Spleen (tissue), 11 donors: ENCODE measurements around the gene ZNF775. TPM values are rescaled to one million over a fixed set of nuclear protein-coding genes. Genes with fewer than 3 reads are reported as not detected.

ENCODE experiments used
- DNase-seq: peaks from one replicate; pipeline ENCODE4 v3.0.0-alpha.2; 2020
- H3K27ac ChIP-seq, 8 donors: fragments of 200-600 bp; sonication (generic) in 7 of 8; 1 replicate in 4 of 8; 2 replicates in 4 of 8; pipeline versions ENCODE4 v1.5.0 to v1.8.0; 2016 to 2021; ENCODE audit warnings: inconsistent platforms in 4 of 8, mild to moderate bottlenecking in 4 of 8, moderate library complexity in 1 of 8
- H3K27me3 ChIP-seq, 7 donors: fragments of 200-600 bp; sonication (generic) in 6 of 7; replicated peaks in 1 of 7; 1 replicate in 4 of 7; 2 replicates in 3 of 7; pipeline versions ENCODE4 v1.5.0 to v1.8.0; 2016 to 2021; ENCODE audit warnings: inconsistent platforms in 3 of 7, mild to moderate bottlenecking in 1 of 7
- H3K36me3 ChIP-seq, 6 donors: fragments of 200-600 bp; sonication (generic) in 5 of 6; 1 replicate in 4 of 6; 2 replicates in 2 of 6; pipeline versions ENCODE4 v1.5.0 to v1.8.0; 2016 to 2021; ENCODE audit warnings: inconsistent platforms in 2 of 6
- H3K4me1 ChIP-seq, 6 donors: fragments of 200-600 bp; sonication (generic) in 5 of 6; 1 replicate in 3 of 6; 2 replicates in 3 of 6; pipeline versions ENCODE4 v1.5.0 to v1.8.0; 2016 to 2021; ENCODE audit warnings: inconsistent platforms in 3 of 6
- H3K4me3 ChIP-seq, 8 donors: fragments of 200-600 bp; sonication (generic) in 7 of 8; 1 replicate in 4 of 8; 2 replicates in 4 of 8; pipeline versions ENCODE4 v1.5.0 to v1.8.0; 2016 to 2021; ENCODE audit warnings: inconsistent platforms in 4 of 8, mild to moderate bottlenecking in 4 of 8, moderate library complexity in 2 of 8
- H3K9me3 ChIP-seq, 8 donors: fragments of 200-600 bp; sonication (generic) in 7 of 8; 1 replicate in 4 of 8; 2 replicates in 4 of 8; pipeline versions ENCODE4 v1.5.0 to v1.8.0; 2016 to 2021; ENCODE audit warnings: inconsistent platforms in 4 of 8
- POLR2A ChIP-seq, 3 donors: fragments of 450-650 bp; IDR thresholded peaks; one replicate each; pipeline ENCODE4 v1.5.1; 2017; ENCODE audit warnings: antibody characterized with exemption in 3 of 3, mild to moderate bottlenecking in 1 of 3
- POLR2AphosphoS5 ChIP-seq, 3 donors: sonication (generic); formaldehyde crosslinking; IDR thresholded peaks; one replicate each; pipeline ENCODE4 v1.5.1; 2017; ENCODE audit warnings: antibody characterized with exemption in 3 of 3
- WGBS, 5 donors: extraction: QIAGEN DNeasy Blood & Tissue Kit in 3 of 5; methylation state at CpG; one replicate each; pipeline versions ENCODE4 v1.1.5 to v1.1.7; 2013 to 2018; 5-methylcytosine and 5-hydroxymethylcytosine counted together
- intact Hi-C: fragments of 100-400 bp; cut with DNase I; formaldehyde crosslinking; loops from one replicate; pipeline ENCODE4 v1.15.0; 2023; ENCODE audit warnings: low total_unique reads
- polyA plus RNA-seq, 3 donors: library from polyadenylated mRNA; stranded (reverse); fragments of 200-250 nt; gene quantifications; one replicate each; pipeline ENCODE4 v1.2.1, GENCODE V29; 2013
- total RNA-seq, 7 donors: library from RNA; depleted of rRNA in 3 of 7; stranded (reverse); fragments of >200 nt in 3 of 7; fragmentation: NEBNext Ultra II Directional in 4 of 7; extraction: Animal tissue kit (Norgen Biotek cat#: 25700) in 4 of 7; gene quantifications; one replicate each; pipeline versions ENCODE4 v1.1.0 to v1.2.1, GENCODE V29; 2016 to 2021
- TF ChIP-seq, protein P1 (sequence below), 11 experiments: fragments of 200-600 bp in 7 of 11; fragments of 450-650 bp in 4 of 11; sonication (generic) in 4 of 11; IDR thresholded peaks in 8 of 11; conservative IDR thresholded peaks in 3 of 11; 1 replicate in 7 of 11; 2 replicates in 4 of 11; pipeline versions ENCODE4 v1.4.0 to v1.8.0; 2016 to 2021; ENCODE audit warnings: antibody characterized with exemption in 11 of 11, inconsistent platforms in 4 of 11, mild to moderate bottlenecking in 1 of 11
- donor health status: healthy with polysubstance abuse.
- donor health status: DM: no; HTN: no; CAD: no; lungs with moderate emphysema.
- donor health status: DM: no; HTN: no; CAD: no.
- donor health status: Bipolar disorder and iron deficiency.
- donor health status: healthy.
- donor health status: DM: no; HTN: no; CAD: no.
- donor health status: DM: yes; HTN: yes; CAD: no.

Gene ZNF775
- total and polyA plus RNA-seq, 10 donors: 2.0 to 5.7 (median 4.2) TPM

DNA sequence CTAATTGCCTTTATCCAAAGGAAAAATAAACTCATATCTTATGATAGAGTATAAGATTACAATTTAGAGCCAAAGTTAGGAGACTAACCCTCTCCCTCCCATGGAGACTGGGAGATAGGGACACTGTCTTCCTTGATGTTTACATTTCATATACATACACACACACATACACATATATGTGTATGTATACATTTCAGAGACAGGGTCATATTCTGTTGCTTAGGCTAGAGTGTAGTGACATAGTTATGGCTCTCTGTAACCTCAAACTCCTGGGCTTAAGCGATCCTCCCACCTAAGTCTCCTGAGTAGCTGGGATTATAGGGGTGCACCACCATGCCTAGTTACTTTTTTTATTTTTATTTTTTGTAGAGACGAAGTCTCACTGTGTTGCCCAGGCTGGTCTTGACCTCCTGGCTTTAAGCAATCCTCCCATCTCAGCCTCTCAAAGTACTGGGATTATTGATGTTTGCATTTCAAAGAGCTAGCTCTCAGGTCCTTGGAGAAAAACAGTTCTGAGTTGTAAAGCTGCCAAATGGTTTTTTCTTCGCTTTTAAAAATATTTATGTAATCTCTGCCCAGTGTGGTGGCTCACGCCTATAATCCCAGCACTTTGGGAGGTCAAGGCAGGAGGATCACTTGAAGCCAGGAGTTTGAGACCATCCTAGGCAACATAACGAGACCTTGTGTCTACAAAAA lies 18.6 kb upstream of the ZNF775 start:
- intact Hi-C loops: no loop called here
- TF ChIP-seq, protein P1, sequence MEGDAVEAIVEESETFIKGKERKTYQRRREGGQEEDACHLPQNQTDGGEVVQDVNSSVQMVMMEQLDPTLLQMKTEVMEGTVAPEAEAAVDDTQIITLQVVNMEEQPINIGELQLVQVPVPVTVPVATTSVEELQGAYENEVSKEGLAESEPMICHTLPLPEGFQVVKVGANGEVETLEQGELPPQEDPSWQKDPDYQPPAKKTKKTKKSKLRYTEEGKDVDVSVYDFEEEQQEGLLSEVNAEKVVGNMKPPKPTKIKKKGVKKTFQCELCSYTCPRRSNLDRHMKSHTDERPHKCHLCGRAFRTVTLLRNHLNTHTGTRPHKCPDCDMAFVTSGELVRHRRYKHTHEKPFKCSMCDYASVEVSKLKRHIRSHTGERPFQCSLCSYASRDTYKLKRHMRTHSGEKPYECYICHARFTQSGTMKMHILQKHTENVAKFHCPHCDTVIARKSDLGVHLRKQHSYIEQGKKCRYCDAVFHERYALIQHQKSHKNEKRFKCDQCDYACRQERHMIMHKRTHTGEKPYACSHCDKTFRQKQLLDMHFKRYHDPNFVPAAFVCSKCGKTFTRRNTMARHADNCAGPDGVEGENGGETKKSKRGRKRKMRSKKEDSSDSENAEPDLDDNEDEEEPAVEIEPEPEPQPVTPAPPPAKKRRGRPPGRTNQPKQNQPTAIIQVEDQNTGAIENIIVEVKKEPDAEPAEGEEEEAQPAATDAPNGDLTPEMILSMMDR (IDR thresholded peaks at IDR 0.05 in 8 of 11, conservative IDR thresholded peaks at IDR 0.05 in 3 of 11): no peak
- TF ChIP-seq POLR2A (IDR thresholded peaks at IDR 0.05): no peak
- TF ChIP-seq POLR2AphosphoS5 (IDR thresholded peaks at IDR 0.05): no peak
- Histone ChIP-seq H3K4me1 (peaks cover 9 to 76% (median 42%) of the 10 kb centered on the region in 6 donors), H3K27me3 (no peaks in the 10 kb centered on the region), H3K4me3 (no peak overlapping the region), H3K36me3 (no peaks in the 10 kb centered on the region), H3K9me3 (no peaks in the 10 kb centered on the region), H3K27ac (no peak overlapping the region)
- DNase-seq: no peak
- WGBS, 5 donors: 80 to 92% (median 90%) methylated on average over 5 of the region's 5 CpGs

DNA sequence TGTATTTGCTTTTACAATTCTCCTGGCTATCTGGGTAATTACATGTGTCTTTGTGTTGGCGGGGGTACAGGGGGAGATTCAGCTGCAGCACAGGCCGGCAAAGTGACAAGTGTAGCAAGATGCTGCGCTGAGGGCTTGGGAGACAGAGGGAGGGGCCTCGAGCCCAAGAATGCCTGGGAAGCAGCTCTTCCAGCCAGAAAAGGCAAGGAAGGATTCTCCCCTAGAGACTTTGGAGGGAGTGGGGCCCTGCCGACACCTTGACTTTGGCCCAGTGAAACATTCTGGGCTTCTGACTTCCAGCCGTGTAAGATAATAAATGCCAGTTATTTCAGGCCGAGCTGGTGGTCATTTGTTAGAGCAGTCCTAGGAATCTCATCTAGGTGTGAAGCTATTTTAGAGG lies 17.7 kb upstream of the ZNF775 start:
- no peaks in the 10 kb centered on the region for H3K9me3 ChIP-seq
- H3K4me3 ChIP-seq: no peak overlapping the region
- H3K36me3 ChIP-seq: no peaks in the 10 kb centered on the region
- H3K27me3 ChIP-seq: no peaks in the 10 kb centered on the region
- H3K27ac ChIP-seq: no peak overlapping the region
- 81 to 89% (median 86%) methylated on average over 7 of the region's 7 CpGs for WGBS, 5 donors
- no peak for DNase-seq
- intact Hi-C loops: no loop called here
- TF ChIP-seq, protein P1 (IDR thresholded peaks at IDR 0.05 in 8 of 11, conservative IDR thresholded peaks at IDR 0.05 in 3 of 11): no peak
- H3K4me1 ChIP-seq: peaks cover 9 to 78% (median 48%) of the 10 kb centered on the region in 6 donors

DNA sequence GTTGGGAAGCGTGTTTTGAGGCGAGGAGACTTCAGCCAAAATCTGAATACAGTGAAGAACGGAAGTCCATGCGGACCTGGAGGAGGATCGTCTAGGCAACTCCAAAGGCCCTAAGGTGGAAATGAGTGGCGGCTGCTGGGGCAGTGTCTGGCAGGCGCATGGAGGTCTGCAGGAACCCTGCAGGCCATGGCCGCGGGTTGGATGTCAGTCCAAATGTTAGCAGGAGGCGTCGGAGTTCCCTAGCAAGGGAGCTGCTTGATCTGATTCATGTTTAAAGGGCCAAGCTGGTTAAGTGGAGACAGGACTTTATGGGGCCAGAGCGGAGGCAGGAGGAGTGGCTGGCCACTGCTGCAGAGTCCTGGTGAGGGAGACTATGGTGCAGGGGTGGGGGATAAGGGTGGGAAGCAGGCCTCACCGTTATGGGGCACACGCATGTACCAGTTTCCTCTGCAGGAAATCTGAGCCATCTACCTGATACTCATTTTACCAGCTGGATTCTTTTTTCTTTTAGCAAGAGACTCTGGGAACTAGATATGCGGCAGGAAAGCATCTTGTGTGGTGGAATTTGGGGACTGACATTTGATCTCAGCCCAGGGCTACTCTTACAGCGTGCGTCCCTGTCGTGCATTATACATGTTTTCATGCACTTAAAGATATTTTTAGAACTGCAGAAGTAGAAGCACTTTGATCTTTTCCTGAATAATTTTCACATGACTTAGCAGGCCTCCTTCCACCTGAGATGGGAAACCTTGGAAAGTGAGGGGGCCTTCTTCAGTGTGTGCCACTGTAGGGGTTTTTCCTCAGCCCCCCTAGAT lies 17.1 kb upstream of the ZNF775 start:
- Histone ChIP-seq H3K36me3 (no peaks in the 10 kb centered on the region), H3K9me3 (no peaks in the 10 kb centered on the region), H3K4me1 (peaks cover 2 to 78% (median 48%) of the 10 kb centered on the region in 6 donors), H3K27me3 (no peaks in the 10 kb centered on the region), H3K4me3 (no peak overlapping the region), H3K27ac (no peak overlapping the region)
- WGBS, 5 donors: 68 to 77% (median 70%) methylated on average over 18 of the region's 18 CpGs
- intact Hi-C loops: no loop called here
- DNase-seq: no peak
- TF ChIP-seq POLR2AphosphoS5 (IDR thresholded peaks at IDR 0.05): no peak
- TF ChIP-seq POLR2A (IDR thresholded peaks at IDR 0.05): no peak
- TF ChIP-seq, protein P1 (IDR thresholded peaks at IDR 0.05 in 8 of 11, conservative IDR thresholded peaks at IDR 0.05 in 3 of 11): no peak

DNA sequence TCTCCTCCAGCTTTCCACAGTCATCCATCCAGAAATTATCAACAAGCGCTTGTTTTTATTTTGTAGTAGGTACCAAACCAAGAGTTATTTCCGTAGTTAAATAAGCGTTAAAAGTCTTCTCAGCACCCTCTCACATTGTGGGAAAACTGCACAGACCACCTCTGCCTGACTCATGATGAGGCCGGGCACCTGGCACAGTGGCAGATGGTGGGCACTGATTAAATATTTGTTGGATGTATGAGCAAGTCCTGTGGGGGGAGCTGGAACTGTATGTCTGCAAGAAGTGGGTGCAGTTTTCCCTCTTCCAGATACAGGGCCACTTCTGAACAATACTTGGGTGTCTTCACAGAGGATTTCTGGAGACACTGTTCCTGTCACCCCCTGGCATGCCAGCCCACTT lies 15.8 kb upstream of the ZNF775 start:
- H3K4me1 ChIP-seq: peaks cover 7 to 78% (median 47%) of the 10 kb centered on the region in 6 donors
- TF ChIP-seq POLR2AphosphoS5 (IDR thresholded peaks at IDR 0.05): no peak
- TF ChIP-seq, protein P1 (IDR thresholded peaks at IDR 0.05 in 8 of 11, conservative IDR thresholded peaks at IDR 0.05 in 3 of 11): no peak
- 65 to 79% (median 70%) methylated on average over 4 of the region's 4 CpGs for WGBS, 5 donors
- no peak overlapping the region for H3K4me3 ChIP-seq
- intact Hi-C loops: no loop called here
- H3K27me3 ChIP-seq: no peaks in the 10 kb centered on the region
- H3K36me3 ChIP-seq: no peaks in the 10 kb centered on the region
- H3K9me3 ChIP-seq: no peaks in the 10 kb centered on the region
- no peak for DNase-seq
- peak overlapping the region in 2 of 8 donors; percentile 97 for H3K27ac ChIP-seq
